GM20000 (cell line): ENCODE data around the gene PGA4.
A peak's percentile ranks its signal among the peaks of the same experiment; 100 is the strongest.

Experiments used
- DNase-seq: peaks from one replicate; pipeline ENCODE4 v3.0.0; 2012; ENCODE audit warnings: low spot score
- CTCF ChIP-seq: IDR thresholded peaks from 2 replicates; pipeline ENCODE4 v1.5.1; 2012; ENCODE audit warnings: mild to moderate bottlenecking, control low read depth; ENCODE audit errors: extremely low read depth, missing control alignments

Gene PGA4

GRCh38 chr11:61266602-61267001, 44.5 kb downstream of the PGA4 start:
- TF ChIP-seq CTCF, result no peak
- no peak for DNase-seq

GRCh38 chr11:61267437-61267841, 45.3 kb downstream of the PGA4 start:
- DNase-seq, result no peak

GRCh38 chr11:61268588-61269250, 46.6 kb downstream of the PGA4 start:
- DNase-seq, result no peak
- no peak for TF ChIP-seq CTCF

More at GRCh38 chr11:61267437-61267841, 45.3 kb downstream of the PGA4 start:
- TF ChIP-seq CTCF, result no peak

- no peak for TF ChIP-seq CTCF
- DNase-seq, result peak; percentile 56
Observed at GRCh38 chr11:61270354-61271076, 48.4 kb downstream of the PGA4 start.

- DNase-seq, result no peak
- no peak for TF ChIP-seq CTCF
Observed at GRCh38 chr11:61272731-61273130, 50.6 kb downstream of the PGA4 start.

- no peak for TF ChIP-seq CTCF
- no peak for DNase-seq
Observed at GRCh38 chr11:61273178-61274078, 51.3 kb downstream of the PGA4 start.

- no peak for TF ChIP-seq CTCF
- no peak for DNase-seq
Observed at GRCh38 chr11:61274084-61274483, 51.9 kb downstream of the PGA4 start.
